MCF 10A (cell line): ENCODE results near the gene INPP4A. TPM values are rescaled to one million over a fixed set of nuclear protein-coding genes. Genes with fewer than 3 reads are reported as not detected.

Experiments
- total RNA-seq: library from RNA; stranded (reverse); gene quantifications from 2 replicates; pipeline ENCODE4 v1.2.3, GENCODE V29; 2022

Gene INPP4A
- total RNA-seq, 1 experiment from 2014 or later: 21.5 TPM

Other genes starting within 250 kb of the INPP4A start
- gene CNGA3, start 98.4 kb upstream of the INPP4A start, total RNA-seq: not detected in 2 replicates
- gene COA5, start 163.7 kb downstream of the INPP4A start, total RNA-seq: 22.8 and 29.6 TPM in 2 replicates
- 36.9 and 56.4 TPM in 2 replicates for gene UNC50, start 163.7 kb downstream of the INPP4A start, total RNA-seq